HUES48 (cell line): ENCODE data around the gene MYOD1.
A peak's percentile ranks its signal among the peaks of the same experiment; 100 is the strongest.

Source experiments
- H3K27ac ChIP-seq: one replicate; pipeline ENCODE4 v1.7.0; 2013; ENCODE audit warnings: low read depth, low read length, inconsistent platforms
- H3K27me3 ChIP-seq: 2 replicates; pipeline ENCODE4 v1.6.1; 2013; ENCODE audit warnings: mild to moderate bottlenecking, low read length; ENCODE audit not compliant: control insufficient read depth, insufficient read depth
- H3K36me3 ChIP-seq: 2 replicates; pipeline ENCODE4 v1.6.1; 2013; ENCODE audit warnings: low read length; ENCODE audit not compliant: control insufficient read depth, insufficient read depth
- H3K4me1 ChIP-seq: 2 replicates; pipeline ENCODE4 v1.6.1; 2013; ENCODE audit warnings: mild to moderate bottlenecking, low read length; ENCODE audit not compliant: control insufficient read depth, insufficient read depth
- H3K4me3 ChIP-seq: 2 replicates; pipeline ENCODE4 v1.5.1; 2013; ENCODE audit warnings: mild to moderate bottlenecking, low read depth, low read length
- H3K9ac ChIP-seq: 2 replicates; pipeline ENCODE4 v1.6.1; 2013; ENCODE audit warnings: mild to moderate bottlenecking, low read depth, low read length, moderate library complexity
- H3K9me3 ChIP-seq: 2 replicates; pipeline ENCODE4 v1.6.1; 2013; ENCODE audit warnings: low read length; ENCODE audit not compliant: control insufficient read depth, insufficient read depth

MYOD1 gene

DNA sequence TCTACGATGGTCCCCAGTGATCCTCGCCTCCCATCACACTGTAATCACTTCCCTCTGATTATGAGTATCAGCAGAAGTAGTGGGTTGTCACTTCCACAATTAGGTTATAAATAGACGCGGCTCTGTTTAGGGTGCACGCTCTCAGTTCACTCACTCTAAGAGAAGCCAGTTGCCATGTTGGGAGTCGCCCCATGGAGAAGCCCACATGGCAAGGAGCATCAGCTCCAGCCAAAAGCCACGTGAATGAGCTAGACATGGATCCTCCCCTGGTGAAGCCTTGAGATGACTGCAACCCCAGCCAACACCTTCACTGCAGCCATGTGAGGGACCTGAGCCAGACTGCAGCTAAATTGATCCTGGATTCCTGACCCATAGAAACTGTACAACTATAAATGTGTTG, 26.4 kb upstream of the MYOD1 start:
- Histone ChIP-seq H3K9me3 (no peaks in the 10 kb centered on the region), H3K27me3 (peaks cover 63% of the 10 kb centered on the region), H3K27ac (no peak overlapping the region)

DNA sequence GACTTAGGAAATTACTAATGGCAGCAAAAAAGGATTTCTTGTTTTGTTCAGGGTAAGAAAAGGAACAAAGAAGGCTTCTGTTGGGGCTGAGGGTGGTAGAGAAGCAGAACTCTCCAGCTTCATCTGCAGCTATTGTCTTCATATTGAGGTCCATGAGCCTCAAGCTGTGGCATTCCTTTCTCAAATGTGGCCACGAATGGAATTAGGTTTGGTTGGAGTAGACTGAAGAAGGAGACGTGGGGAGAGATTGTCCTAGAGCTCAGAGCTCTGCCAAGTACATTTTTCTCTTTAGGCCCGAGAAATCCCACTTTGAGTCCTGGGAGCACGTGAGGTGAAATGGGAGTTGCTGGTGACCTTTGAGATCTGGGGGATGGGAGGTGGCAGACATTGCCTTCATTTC, 25.8 kb upstream of the MYOD1 start:
- H3K4me3 ChIP-seq: no peak overlapping the region
- no peaks in the 10 kb centered on the region for H3K4me1 ChIP-seq
- no peaks in the 10 kb centered on the region for H3K36me3 ChIP-seq
- H3K27me3 ChIP-seq: peaks cover 64% of the 10 kb centered on the region
- H3K9ac ChIP-seq: no peak overlapping the region
- no peaks in the 10 kb centered on the region for H3K9me3 ChIP-seq
- no peak overlapping the region for H3K27ac ChIP-seq

More for the DNA sequence above, 26.4 kb upstream of the MYOD1 start:
- Histone ChIP-seq H3K9ac (no peak overlapping the region), H3K36me3 (no peaks in the 10 kb centered on the region), H3K4me1 (no peaks in the 10 kb centered on the region), H3K4me3 (no peak overlapping the region)

DNA sequence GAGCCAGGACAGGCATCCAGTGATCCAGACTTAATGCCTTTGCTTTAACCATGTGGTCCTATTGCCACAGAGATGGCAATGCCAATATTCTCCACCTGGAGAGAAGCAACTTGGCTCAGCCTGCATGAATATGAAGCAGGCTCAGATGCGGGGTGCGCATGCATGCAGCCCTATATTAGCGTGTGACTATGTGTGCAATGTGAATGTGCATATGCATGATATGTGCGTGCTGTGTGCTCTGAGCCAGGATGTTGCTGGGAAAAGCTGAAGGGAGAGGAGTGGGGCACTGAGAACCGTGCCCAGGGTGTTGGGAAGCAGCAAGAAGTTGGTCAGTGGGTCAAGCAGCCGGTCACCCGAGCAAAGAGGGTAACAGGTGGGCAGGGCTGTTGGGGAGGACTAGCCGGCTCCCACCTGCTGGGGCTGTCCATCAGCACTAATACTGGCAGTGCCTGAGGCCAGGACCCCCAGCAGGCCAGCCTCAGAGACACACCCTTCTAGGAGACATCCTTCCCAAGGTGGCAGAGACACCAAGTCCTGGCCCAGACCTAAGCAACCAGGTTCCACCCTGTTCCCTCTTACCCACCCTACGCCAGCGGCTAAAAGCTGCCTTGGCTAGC, 24.8 kb upstream of the MYOD1 start:
- H3K4me3 ChIP-seq: no peak overlapping the region
- no peak overlapping the region for H3K27ac ChIP-seq
- no peaks in the 10 kb centered on the region for H3K4me1 ChIP-seq
- H3K27me3 ChIP-seq: peaks cover 64% of the 10 kb centered on the region
- no peak overlapping the region for H3K9ac ChIP-seq
- no peaks in the 10 kb centered on the region for H3K9me3 ChIP-seq
- H3K36me3 ChIP-seq: no peaks in the 10 kb centered on the region

- H3K4me1 ChIP-seq: no peaks in the 10 kb centered on the region
- H3K36me3 ChIP-seq: no peaks in the 10 kb centered on the region
- H3K9me3 ChIP-seq: no peaks in the 10 kb centered on the region
- H3K27me3 ChIP-seq: peaks cover 64% of the 10 kb centered on the region
- H3K9ac ChIP-seq: no peak overlapping the region
- peak overlapping the region; percentile 40; the same call in 1 of the 2 replicates for H3K4me3 ChIP-seq
- H3K27ac ChIP-seq: no peak overlapping the region
These were observed 23.6 kb upstream of the MYOD1 start for GRCh38 chr11:17695454-17696441.

- Histone ChIP-seq H3K27me3 (peaks cover 62% of the 10 kb centered on the region), H3K36me3 (no peaks in the 10 kb centered on the region), H3K4me1 (no peaks in the 10 kb centered on the region), H3K9me3 (no peaks in the 10 kb centered on the region), H3K9ac (no peak overlapping the region), H3K4me3 (no peak overlapping the region), H3K27ac (no peak overlapping the region)
These were observed 22.6 kb upstream of the MYOD1 start for GRCh38 chr11:17696741-17697140.

DNA sequence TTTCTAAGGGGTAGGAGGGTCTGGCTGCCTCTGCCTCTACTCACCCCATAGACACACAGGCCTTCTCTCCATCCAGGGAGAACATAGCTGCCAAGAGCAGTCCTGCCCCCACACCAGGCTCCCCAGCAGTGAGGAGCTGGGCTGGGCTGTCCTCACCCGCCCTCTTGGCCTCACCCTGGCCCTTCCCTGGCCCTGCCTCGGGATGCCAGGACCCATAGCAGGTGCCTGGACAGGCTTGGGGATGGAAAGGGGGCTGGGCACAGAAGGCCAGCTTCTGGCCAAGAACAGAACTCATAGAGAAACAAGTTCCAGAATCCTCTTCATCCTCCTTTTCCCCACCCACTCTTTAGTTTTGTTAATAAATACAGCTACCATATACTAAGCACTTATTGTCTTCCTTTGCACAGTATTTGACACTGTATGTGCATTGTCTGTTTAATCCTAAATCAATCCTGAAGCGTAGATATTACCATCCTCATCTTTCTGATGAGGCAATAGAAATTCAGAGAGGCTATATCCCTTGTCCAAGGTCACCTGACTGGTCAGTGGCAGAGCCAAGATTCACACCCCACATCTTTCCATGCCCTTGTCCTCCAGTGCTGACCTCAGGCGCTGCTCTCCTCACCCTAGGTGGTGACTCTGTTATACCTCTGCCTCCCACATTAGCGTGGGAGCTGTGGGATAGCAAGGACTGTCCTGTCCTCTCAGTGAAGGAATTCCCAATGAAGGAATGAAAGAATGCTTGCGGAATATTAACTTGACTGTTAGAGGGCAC, 22.0 kb upstream of the MYOD1 start:
- H3K9ac ChIP-seq: no peak overlapping the region
- H3K9me3 ChIP-seq: no peaks in the 10 kb centered on the region
- peaks cover 56% of the 10 kb centered on the region for H3K27me3 ChIP-seq
- no peaks in the 10 kb centered on the region for H3K4me1 ChIP-seq
- no peaks in the 10 kb centered on the region for H3K36me3 ChIP-seq
- no peak overlapping the region for H3K27ac ChIP-seq
- no peak overlapping the region for H3K4me3 ChIP-seq

DNA sequence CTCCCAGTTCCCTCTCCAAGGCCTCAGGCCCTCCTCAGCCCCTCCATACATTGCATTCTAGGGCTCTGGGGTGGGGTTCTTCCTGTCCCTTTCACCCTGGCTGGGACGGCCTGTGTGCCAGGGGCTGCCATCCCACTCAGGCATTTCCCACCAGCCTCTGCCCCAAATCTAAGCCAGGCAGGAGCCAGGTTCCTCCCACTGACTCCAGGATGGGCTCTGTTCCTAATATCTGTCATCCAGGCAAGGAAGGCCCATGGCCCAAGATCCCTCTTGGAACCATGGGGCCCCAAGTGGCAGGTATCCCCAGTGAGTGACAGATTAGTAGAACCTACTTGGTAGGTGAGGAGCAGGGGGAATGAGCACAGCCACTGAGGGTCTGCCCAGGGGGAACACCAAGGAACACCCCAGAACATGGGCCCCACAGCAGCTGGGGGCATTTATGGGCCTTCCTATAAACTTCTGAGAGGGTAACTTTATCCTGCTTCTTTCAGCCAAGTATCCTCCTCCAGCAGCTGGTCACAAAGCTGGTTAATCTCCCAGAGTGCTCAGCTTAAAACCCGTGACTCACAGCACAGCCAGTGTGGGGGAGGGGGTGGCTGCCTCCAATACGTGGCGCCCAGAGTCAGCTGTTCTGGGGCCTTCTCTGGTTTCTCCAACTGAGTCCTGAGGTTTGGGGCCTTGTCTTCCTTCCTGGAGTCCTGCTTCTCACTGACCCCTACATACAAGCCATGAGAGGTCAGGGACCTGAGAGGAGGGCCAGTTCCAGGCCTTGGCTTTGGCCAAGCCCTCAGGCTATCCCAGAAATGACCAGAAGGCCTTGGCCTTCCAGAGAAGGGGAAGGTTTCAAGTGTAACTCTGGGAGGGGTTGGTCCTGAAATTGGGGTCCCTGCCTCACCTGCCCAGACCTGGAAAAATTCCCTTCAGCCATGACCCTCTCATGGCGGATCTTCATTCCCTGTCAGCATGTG, 19.9 kb upstream of the MYOD1 start:
- H3K9me3 ChIP-seq: no peaks in the 10 kb centered on the region
- H3K36me3 ChIP-seq: no peaks in the 10 kb centered on the region
- H3K4me3 ChIP-seq: no peak overlapping the region
- no peak overlapping the region for H3K9ac ChIP-seq
- H3K27ac ChIP-seq: no peak overlapping the region
- H3K27me3 ChIP-seq: peaks cover 36% of the 10 kb centered on the region
- H3K4me1 ChIP-seq: no peaks in the 10 kb centered on the region

GRCh38 chr11:17700991-17701390, 18.4 kb upstream of the MYOD1 start:
- H3K36me3 ChIP-seq: no peaks in the 10 kb centered on the region
- no peak overlapping the region for H3K4me3 ChIP-seq
- H3K9me3 ChIP-seq: no peaks in the 10 kb centered on the region
- no peak overlapping the region for H3K27ac ChIP-seq
- H3K9ac ChIP-seq: no peak overlapping the region
- no peaks in the 10 kb centered on the region for H3K4me1 ChIP-seq
- peaks cover 21% of the 10 kb centered on the region for H3K27me3 ChIP-seq

GRCh38 chr11:17702876-17703275, 16.5 kb upstream of the MYOD1 start:
- no peaks in the 10 kb centered on the region for H3K36me3 ChIP-seq
- peaks cover 2% of the 10 kb centered on the region; the same call in 1 of the 2 replicates for H3K27me3 ChIP-seq
- no peak overlapping the region for H3K9ac ChIP-seq

DNA sequence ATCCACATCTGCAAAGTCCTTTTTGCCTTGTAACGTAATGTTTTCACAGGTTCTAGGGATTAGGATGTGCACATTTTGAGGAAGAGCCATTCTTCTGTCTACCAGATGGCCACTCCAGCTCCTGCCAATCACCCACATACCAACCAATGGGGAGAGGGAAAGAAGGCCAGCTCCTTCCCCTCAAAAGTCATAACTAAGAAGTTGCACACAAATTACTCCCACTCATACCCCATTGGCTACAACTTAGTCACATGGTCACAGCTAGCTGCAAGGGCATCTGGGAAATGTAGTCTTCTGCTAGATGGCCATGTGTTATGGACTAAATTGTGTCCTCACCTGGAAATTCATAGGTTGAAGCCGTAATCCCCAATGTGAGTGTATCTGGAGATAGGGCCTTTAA, 15.4 kb upstream of the MYOD1 start:
- no peak overlapping the region for H3K4me3 ChIP-seq
- H3K27ac ChIP-seq: no peak overlapping the region
- no peaks in the 10 kb centered on the region for H3K4me1 ChIP-seq
- H3K36me3 ChIP-seq: no peaks in the 10 kb centered on the region
- no peak overlapping the region for H3K9ac ChIP-seq
- no peaks in the 10 kb centered on the region for H3K27me3 ChIP-seq
- no peaks in the 10 kb centered on the region for H3K9me3 ChIP-seq

More at GRCh38 chr11:17702876-17703275, 16.5 kb upstream of the MYOD1 start:
- Histone ChIP-seq H3K9me3 (no peaks in the 10 kb centered on the region), H3K4me3 (no peak overlapping the region), H3K4me1 (no peaks in the 10 kb centered on the region), H3K27ac (no peak overlapping the region)
